Astrocyte of the spinal cord (primary cell): ENCODE data around the gene OMG.

Experiments
- DNase-seq: peaks from one replicate; pipeline ENCODE4 v3.0.0; 2011; ENCODE audit warnings: low read depth, low spot score
- H3K4me3 ChIP-seq: 2 replicates; pipeline ENCODE4 v1.5.1; 2011; ENCODE audit warnings: low read depth, mild to moderate bottlenecking, low read length, moderate library complexity
- CTCF ChIP-seq: IDR thresholded peaks from 2 replicates; pipeline ENCODE4 v1.5.1; 2012; ENCODE audit warnings: low read depth, mild to moderate bottlenecking, low read length, inconsistent platforms
- in situ Hi-C: cut with HindIII; loops from 2 replicates; pipeline ENCODE4 v1.10.0; 2017; ENCODE audit warnings: low sequenced_read_pairs

OMG gene

GRCh38 chr17:31308372-31309334 is 11.6 kb upstream of the OMG start:
- no peak overlapping the region for H3K4me3 ChIP-seq
- DNase-seq, result no peak
- in situ Hi-C loops, result no loop called here
- no peak for TF ChIP-seq CTCF

GRCh38 chr17:31307640-31308039 is 10.6 kb upstream of the OMG start:
- H3K4me3 ChIP-seq, result no peak overlapping the region
- in situ Hi-C loops, result no loop called here
- no peak for TF ChIP-seq CTCF
- DNase-seq, result no peak

- TF ChIP-seq CTCF, result no peak
- DNase-seq, result no peak
- in situ Hi-C loops, result no loop called here
Measured at GRCh38 chr17:31299624-31300023, 2.6 kb upstream of the OMG start.

GRCh38 chr17:31296142-31296541 is 897 bp downstream of the OMG start:
- DNase-seq, result no peak
- H3K4me3 ChIP-seq, result no peak overlapping the region
- in situ Hi-C loops, result no loop called here
- no peak for TF ChIP-seq CTCF

More at GRCh38 chr17:31299624-31300023, 2.6 kb upstream of the OMG start:
- no peak overlapping the region for H3K4me3 ChIP-seq

GRCh38 chr17:31295489-31295871 is 1.6 kb downstream of the OMG start:
- DNase-seq, result no peak
- H3K4me3 ChIP-seq, result no peak overlapping the region
- TF ChIP-seq CTCF, result no peak
- in situ Hi-C loops, result no loop called here

- TF ChIP-seq CTCF, result no peak
- no peak overlapping the region for H3K4me3 ChIP-seq
- DNase-seq, result no peak
- in situ Hi-C loops, result no loop called here
Measured at GRCh38 chr17:31294820-31295488, 2.1 kb downstream of the OMG start.
